ENCODE data around the gene PAPOLG.

DNA sequence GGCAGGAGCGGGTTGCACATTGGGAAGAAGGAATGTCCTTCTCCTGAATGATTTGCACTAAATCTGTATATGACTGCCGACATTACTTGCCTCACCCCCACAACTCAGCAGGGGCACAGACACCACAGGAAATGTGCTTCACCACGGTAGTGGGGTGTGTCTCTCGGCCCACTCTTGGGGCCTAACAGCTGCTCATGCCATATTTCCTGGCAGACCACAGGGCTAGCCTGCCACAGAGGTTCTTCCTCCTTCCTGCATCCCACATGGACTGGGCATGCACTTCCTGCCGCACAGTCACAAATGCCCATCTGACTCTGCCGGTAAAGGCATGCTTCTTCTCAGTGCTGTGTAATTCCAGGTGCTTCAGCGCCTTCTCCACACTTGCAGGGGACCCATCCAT lies 10.3 kb upstream of the PAPOLG start:
- TF ChIP-seq RAD21 (conservative IDR thresholded peaks at IDR 0.05 in 1 of 2, IDR thresholded peaks at IDR 0.05 in 1 of 2): no peak
- TF ChIP-seq, protein P1, sequence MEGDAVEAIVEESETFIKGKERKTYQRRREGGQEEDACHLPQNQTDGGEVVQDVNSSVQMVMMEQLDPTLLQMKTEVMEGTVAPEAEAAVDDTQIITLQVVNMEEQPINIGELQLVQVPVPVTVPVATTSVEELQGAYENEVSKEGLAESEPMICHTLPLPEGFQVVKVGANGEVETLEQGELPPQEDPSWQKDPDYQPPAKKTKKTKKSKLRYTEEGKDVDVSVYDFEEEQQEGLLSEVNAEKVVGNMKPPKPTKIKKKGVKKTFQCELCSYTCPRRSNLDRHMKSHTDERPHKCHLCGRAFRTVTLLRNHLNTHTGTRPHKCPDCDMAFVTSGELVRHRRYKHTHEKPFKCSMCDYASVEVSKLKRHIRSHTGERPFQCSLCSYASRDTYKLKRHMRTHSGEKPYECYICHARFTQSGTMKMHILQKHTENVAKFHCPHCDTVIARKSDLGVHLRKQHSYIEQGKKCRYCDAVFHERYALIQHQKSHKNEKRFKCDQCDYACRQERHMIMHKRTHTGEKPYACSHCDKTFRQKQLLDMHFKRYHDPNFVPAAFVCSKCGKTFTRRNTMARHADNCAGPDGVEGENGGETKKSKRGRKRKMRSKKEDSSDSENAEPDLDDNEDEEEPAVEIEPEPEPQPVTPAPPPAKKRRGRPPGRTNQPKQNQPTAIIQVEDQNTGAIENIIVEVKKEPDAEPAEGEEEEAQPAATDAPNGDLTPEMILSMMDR (IDR thresholded peaks at IDR 0.05): no peak
- no peak for TF ChIP-seq ESRRA (IDR thresholded peaks at IDR 0.05; ENCODE audit: borderline replicate concordance, low read length)
- no peak for TF ChIP-seq RFX5 (IDR thresholded peaks at IDR 0.05)
- no peak for TF ChIP-seq MAZ (IDR thresholded peaks at IDR 0.05; ENCODE audit: borderline replicate concordance, low read depth, low read length)
- TF ChIP-seq MYC (IDR thresholded peaks at IDR 0.05; ENCODE audit: borderline replicate concordance, low read length): no peak
- TF ChIP-seq BHLHE40 (IDR thresholded peaks at IDR 0.05; ENCODE audit: low read depth, low read length): no peak
- TF ChIP-seq HDAC2 (IDR thresholded peaks at IDR 0.05): no peak
- TF ChIP-seq, protein P2, sequence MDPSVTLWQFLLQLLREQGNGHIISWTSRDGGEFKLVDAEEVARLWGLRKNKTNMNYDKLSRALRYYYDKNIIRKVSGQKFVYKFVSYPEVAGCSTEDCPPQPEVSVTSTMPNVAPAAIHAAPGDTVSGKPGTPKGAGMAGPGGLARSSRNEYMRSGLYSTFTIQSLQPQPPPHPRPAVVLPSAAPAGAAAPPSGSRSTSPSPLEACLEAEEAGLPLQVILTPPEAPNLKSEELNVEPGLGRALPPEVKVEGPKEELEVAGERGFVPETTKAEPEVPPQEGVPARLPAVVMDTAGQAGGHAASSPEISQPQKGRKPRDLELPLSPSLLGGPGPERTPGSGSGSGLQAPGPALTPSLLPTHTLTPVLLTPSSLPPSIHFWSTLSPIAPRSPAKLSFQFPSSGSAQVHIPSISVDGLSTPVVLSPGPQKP (IDR thresholded peaks at IDR 0.05; ENCODE audit: low read depth, low read length): no peak
- no peak for TF ChIP-seq POLR2A (IDR thresholded peaks at IDR 0.05; ENCODE audit: low read length)
- TF ChIP-seq ZFP36 (IDR thresholded peaks at IDR 0.05; ENCODE audit: borderline replicate concordance, partially characterized antibody): no peak
- no peak for TF ChIP-seq KDM1A (IDR thresholded peaks at IDR 0.05; ENCODE audit: low read depth)
- no peak for TF ChIP-seq ZSCAN20 (CRISPR knock-in tag; IDR thresholded peaks at IDR 0.05)
- no peak for TF ChIP-seq FOSL2 (IDR thresholded peaks at IDR 0.05)
- TF ChIP-seq FOSL2 (CRISPR knock-in tag; IDR thresholded peaks at IDR 0.05): no peak

All from A549 (cell line).